NCI-H2081 (cell line): Measurements from ENCODE around the gene PSMG3.
A peak's percentile ranks its signal among the peaks of the same experiment; 100 is the strongest.

Experiments
- DNase-seq, 2 experiments: peaks; one replicate each; lab custom pipeline; 2025; lab: John Stamatoyannopoulos, UW

The PSMG3 gene, protein sequence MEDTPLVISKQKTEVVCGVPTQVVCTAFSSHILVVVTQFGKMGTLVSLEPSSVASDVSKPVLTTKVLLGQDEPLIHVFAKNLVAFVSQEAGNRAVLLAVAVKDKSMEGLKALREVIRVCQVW

GRCh38 chr7:1569833-1570632 lies at the start of gene PSMG3:
Gene PSMG3 (minus strand): TSS chr7:1570032. CDS start chr7:1569339, 693 bp downstream.
- DNase-seq: peak; percentile 94 to 95

DNA sequence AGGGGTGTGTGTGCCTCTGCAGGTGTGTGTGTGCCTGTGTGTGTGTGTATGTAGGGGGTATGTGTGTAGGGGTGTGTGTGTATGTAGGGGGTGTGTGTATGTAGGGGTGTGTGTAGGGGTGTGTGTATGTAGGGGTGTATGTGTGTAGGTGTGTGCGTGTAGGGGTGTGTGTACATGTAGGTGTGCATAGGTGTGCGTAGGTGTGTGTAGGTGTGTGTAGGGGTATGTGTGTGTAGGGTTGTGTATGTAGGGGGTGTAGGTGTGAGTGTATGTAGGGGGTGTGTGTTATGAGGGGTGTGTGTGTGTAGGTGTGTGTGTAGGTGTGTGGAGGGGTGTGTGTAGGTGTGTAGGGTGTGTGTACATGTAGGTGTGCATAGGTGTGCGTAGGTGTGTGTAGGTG lies 48.6 kb upstream of the PSMG3 start:
- no peak for DNase-seq

DNA sequence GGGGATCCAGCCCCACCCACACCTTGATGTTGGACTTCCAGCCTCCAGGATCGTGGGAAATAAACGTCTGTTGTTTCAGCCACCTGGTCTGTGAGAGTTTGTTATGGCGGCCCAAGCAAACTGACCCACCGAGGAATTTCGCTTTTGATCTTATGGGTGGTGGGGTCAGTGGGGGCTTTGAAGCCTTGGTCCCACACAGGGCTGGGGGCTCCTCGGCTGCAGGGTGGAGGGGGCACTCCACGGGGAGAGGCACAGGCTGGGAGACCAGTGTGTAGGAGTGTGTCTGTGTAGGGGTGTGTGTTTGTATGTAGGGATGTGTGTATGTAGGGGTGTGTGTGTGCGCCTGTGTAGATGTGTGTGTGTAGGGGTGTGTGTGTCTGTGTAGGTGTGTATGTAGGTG lies 48.1 kb upstream of the PSMG3 start:
- DNase-seq: no peak

- no peak for DNase-seq
These were observed 46.9 kb upstream of the PSMG3 start for GRCh38 chr7:1616741-1617140.

GRCh38 chr7:1611708-1612241 lies 41.9 kb upstream of the PSMG3 start:
- DNase-seq: no peak

DNA sequence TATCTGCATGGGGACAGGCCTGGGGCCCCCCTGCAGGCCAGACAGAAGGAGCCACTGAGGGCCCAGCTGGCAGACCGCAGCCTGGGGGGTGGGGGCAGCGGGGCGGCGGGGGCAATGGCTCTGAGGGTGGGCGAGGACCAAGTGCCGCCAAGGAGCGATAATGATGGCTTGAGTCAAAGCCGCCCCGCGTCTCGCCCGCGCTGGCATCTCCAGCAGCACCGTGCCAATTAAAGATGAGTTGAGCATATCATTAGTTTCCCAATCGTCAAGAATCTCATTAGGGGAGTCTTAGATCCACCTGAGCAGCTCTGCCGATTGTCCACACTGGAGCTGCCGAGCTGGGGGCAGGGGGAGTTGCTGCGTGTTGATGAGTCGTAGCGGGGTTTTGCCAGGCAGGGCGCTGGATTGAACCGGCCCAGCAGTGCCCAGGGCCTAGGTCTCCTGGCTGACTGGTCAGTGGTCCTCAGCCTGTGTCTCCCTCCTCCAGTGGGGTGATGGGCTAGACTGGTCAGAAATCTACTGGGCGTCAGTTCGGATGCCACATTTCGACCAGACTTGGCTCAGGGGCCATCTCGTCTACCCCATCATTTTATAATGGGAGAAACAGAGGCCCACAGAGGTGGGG lies 41.0 kb upstream of the PSMG3 start:
- no peak for DNase-seq

GRCh38 chr7:1610013-1610677 lies 40.3 kb upstream of the PSMG3 start:
- no peak for DNase-seq

GRCh38 chr7:1609023-1609422 lies 39.2 kb upstream of the PSMG3 start:
- DNase-seq: no peak

DNA sequence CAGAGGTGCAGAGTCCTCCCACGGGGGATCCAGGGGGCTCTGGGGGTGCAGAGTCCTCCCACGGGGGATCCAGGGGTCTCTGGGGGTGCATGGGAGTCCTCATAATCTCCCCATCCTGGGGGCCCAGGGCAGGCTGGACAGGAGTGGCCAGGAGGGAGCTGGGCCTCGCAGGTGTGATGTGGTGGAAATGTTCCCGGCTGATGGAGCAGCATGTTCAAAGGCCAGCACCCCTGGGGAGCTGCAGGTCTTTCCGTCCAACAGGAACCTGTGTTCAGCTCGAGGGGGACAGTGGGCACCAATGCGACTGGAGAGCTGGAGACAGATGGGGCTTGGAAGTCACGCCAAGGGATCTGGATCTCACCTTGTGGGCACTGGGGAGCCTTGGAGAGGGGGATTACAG lies 38.5 kb upstream of the PSMG3 start:
- DNase-seq: no peak

GRCh38 chr7:1607696-1608095 lies 37.9 kb upstream of the PSMG3 start:
- DNase-seq: no peak

- DNase-seq: no peak
These were observed 37.2 kb upstream of the PSMG3 start for GRCh38 chr7:1607001-1607400.

DNA sequence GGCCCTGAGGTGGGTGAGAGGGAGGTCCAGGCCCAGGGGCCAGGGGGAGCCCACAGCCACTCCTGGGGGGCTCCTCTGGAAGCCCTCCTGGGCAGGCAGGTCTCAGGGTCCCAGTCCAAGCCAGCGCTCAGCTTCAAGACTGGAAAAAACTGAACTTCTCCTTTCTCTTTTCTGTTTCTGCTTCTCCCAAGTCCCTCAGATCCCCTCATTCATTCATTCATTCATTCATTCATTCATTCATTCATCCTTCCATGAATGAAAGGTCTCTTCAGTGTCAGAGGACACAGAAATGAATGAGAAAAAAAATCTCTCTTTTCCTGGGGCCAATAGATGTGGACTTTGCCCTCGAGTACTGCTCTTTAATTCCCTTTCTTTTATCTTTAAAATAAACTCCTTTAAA lies 34.6 kb upstream of the PSMG3 start:
- no peak for DNase-seq

- DNase-seq: no peak
These were observed 33.8 kb upstream of the PSMG3 start for GRCh38 chr7:1603346-1604225.

- DNase-seq: no peak
These were observed 32.6 kb upstream of the PSMG3 start for GRCh38 chr7:1602386-1602785.

DNA sequence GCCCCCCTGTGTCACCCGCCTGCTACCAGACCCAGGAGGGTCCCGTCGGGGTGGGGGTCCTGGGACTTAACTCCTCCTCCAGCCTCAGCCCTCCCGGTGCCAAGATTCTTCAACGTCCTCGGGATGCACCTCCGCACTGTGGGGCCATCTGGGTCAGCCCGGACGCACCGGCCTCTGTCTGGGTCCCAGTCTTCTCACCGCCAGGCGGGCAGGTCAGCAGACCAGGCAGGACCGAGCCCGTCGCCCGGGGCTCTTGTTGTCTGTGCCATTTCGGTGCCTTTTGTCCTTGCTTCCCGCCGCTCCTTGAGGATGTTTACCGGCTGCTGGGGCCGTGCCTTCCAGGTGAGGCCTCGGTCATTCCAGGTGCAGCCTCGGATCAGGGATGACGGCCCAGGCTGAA lies 32.1 kb upstream of the PSMG3 start:
- no peak for DNase-seq

GRCh38 chr7:1599640-1600395 lies 30.0 kb upstream of the PSMG3 start:
- DNase-seq: no peak

GRCh38 chr7:1598961-1599639 lies 29.3 kb upstream of the PSMG3 start:
- DNase-seq: no peak

DNA sequence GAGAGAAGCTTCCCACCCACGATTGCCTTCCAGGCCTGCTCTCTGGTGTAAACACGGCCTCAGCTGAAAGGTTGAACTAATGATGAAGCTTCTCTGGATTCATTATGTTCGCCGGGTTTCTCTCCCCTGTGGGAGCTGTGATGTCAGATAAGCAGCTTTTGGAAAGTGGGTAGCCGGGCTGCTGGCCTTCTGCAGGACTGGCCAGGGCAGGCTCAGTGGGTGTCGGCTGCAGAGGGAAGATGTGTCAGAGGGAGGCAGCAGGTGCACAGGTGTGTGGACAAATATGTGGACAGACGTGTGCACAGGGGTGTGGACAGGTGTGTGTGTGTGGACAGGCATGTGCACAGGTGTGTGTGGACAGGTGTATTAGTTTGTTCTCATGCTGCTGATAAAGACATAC lies 28.5 kb upstream of the PSMG3 start:
- no peak for DNase-seq

- DNase-seq: no peak
These were observed 28.0 kb upstream of the PSMG3 start for GRCh38 chr7:1597791-1598190.

DNA sequence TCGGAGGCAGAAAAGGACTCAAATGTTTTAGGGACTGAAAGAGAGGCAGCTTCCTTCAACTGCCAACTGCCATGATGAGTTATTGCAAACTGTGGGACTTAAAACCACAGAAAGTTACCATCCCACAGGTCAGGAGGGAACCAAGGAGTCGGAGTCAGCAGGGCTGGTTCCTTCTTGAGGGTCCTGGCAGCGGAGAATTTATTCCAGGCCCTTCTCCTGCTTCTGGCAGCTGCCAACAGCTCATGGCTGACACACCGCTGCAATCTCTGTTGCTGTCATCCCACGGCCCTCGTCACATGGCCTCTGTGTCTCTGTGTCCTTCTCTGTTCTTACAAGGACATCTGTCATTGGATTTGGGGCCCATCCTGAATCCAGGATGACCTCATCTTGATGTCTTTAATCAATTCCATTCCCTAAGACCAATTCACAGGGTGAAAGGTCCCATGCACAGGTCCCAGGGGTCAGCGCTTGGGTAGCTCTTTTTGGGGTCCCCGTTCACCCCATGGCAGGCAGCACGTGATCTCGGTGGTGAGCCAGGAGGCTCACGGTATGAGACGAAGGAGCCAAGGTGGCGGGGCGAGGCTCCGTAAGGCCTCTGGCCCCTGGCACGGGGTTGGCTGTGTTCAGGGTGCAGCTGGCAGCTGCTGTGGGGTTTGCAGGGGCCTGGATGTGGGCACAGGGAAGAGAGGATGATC lies 27.4 kb upstream of the PSMG3 start:
- no peak for DNase-seq
